Ammon's horn (tissue), 1 donor: ENCODE data around the gene GLI1.

ENCODE experiments used
- DNase-seq: peaks from one replicate; pipeline ENCODE4 v3.0.0-alpha.2; 2016; ENCODE audit warnings: low spot score

The GLI1 gene

DNA sequence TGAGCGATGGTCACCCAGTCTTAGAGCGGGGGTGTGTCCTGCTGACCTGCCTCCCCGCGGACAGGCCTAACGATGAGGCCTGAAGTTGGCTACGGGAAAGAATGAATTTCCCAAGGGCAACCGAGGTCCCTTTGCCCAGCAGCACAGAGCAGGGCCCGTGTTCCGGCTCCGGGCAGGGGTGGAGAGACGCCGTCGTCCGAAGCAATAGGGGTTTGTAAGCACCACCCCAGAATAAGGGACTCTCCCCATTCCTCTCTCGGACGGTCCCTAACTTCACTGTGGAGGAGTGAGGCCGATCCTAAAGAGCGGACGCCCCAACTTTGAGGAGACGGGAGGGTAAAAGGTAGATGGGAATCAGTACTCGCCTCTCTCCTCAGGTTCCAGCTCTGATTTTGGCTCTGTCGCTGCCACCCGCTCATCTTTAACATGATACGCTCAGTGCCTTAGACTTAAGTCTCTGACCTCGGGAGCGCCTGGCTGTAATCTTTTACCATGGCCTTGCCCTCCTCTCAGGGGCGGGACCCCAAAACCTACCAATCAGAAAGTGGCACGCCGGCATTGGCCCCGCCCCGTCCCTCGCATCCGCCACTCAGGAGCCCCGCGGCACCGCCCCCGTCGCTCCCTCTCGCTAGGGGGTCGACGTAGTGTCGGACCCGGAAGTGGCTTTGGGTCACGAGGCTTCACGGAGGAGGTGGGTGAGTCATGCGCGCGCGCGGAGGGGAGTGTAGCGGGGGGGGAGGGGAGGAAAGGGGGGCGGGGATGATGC is 60.7 kb downstream of the GLI1 start, which contains the start of gene DDIT3:
TSS of gene DDIT3 (minus strand) at position 462 of the 766 bp plus-strand sequence. CDS start 3,108 bp downstream, outside the sequence.
- peak; percentile 99 for DNase-seq

DNA sequence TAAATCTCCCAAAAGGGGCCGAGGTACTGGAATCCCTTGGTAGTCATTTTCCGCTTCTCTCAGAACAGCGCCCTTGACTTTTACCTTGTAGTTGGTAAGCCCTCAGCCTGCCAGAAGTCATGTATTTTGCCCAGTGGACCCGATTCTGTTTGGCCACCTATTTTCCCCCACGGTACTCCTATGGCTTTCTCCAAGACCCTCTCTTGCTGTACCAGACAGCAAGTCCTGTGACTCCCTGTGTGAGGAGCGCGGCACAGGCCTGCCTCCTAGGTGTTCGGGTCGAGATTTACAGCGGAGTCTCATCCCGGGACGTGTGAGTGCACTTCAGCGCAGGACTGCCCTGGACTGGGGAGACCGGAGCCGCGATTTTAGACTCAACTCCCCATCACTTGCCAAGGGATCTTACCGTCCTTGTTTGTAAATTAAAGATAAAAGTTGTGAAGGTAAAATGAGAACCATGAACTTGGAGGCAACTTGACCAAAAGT is 62.0 kb downstream of the GLI1 start:
- DNase-seq, result peak; percentile 54
